Esophagus squamous epithelium (tissue), 5 donors: Measurements from ENCODE around the gene BUB3. TPM values are rescaled to one million over a fixed set of nuclear protein-coding genes. Genes with fewer than 3 reads are reported as not detected.
"Not testable (repeated sequence)": the region's sequence is repeated elsewhere in the genome, so short reads cannot be mapped to it uniquely, and the experiment has no call there.

ENCODE experiments used
- DNase-seq: peaks from one replicate; lab custom pipeline; 2025; lab: John Stamatoyannopoulos, UW
- H3K27ac ChIP-seq, 4 donors: fragments of 200-600 bp; sonication (generic); one replicate each; pipeline ENCODE4 v1.5.1; 2016 to 2019; ENCODE audit warnings: mild to moderate bottlenecking in 1 of 4
- H3K27me3 ChIP-seq, 4 donors: fragments of 200-600 bp; sonication (generic); 1 replicate in 3 of 4; 2 replicates in 1 of 4; pipeline versions ENCODE4 v1.5.1 to v1.6.0; 2017 to 2021; ENCODE audit warnings: antibody characterized with exemption in 1 of 4
- H3K36me3 ChIP-seq, 3 donors: fragments of 200-600 bp; sonication (generic); one replicate each; pipeline ENCODE4 v1.5.1; 2016 to 2019
- H3K4me1 ChIP-seq, 3 donors: fragments of 200-600 bp; sonication (generic); one replicate each; pipeline ENCODE4 v1.5.1; 2017 to 2019
- H3K4me3 ChIP-seq, 4 donors: fragments of 200-600 bp; sonication (generic); 1 replicate in 3 of 4; 2 replicates in 1 of 4; pipeline ENCODE4 v1.5.1; 2016 to 2019; ENCODE audit warnings: mild to moderate bottlenecking in 2 of 4, moderate library complexity in 1 of 4
- H3K9me3 ChIP-seq, 3 donors: fragments of 200-600 bp; sonication (generic); one replicate each; pipeline ENCODE4 v1.5.1; 2016 to 2019
- CTCF ChIP-seq, 6 experiments: fragments of 450-650 bp in 4 of 6; fragments of 200-600 bp in 2 of 6; sonication (generic) in 2 of 6; IDR thresholded peaks; one replicate each; pipeline ENCODE4 v1.5.1; 2016 to 2019; ENCODE audit warnings: antibody characterized with exemption in 6 of 6, mild to moderate bottlenecking in 4 of 6, moderate library complexity in 4 of 6
- POLR2A ChIP-seq, 4 donors: fragments of 450-650 bp; IDR thresholded peaks; one replicate each; pipeline ENCODE4 v1.6.1; 2017; ENCODE audit warnings: antibody characterized with exemption in 4 of 4, mild to moderate bottlenecking in 4 of 4, moderate library complexity in 3 of 4
- WGBS, 2 donors: methylation state at CpG; one replicate each; pipeline ENCODE4 v1.1.5; 2018; 5-methylcytosine and 5-hydroxymethylcytosine counted together
- intact Hi-C: fragments of 100-400 bp; cut with DNase I; formaldehyde crosslinking; loops from one replicate; pipeline ENCODE4 v1.15.0; 2022
- total RNA-seq, 4 donors: library from RNA; depleted of rRNA; stranded (reverse); fragments of >200 nt; gene quantifications; one replicate each; pipeline ENCODE4 v1.1.0, GENCODE V29; 2016
- donor health status: DM: yes; HTN: yes; CAD: no.

Gene BUB3
- total RNA-seq, 4 donors from 2014 or later = 84.3 to 121 (median 100) TPM

GRCh38 chr10:123160311-123160980, 6.2 kb downstream of the BUB3 start:
- Histone ChIP-seq H3K27me3 (no peaks in the 10 kb centered on the region), H3K4me3 (no peak overlapping the region), H3K9me3 (no peaks in the 10 kb centered on the region), H3K4me1 (peaks cover 3 to 40% (median 4%) of the 10 kb centered on the region in 3 donors), H3K27ac (no peak overlapping the region), H3K36me3 (peaks cover 0 to 93% (median 21%) of the 10 kb centered on the region in 3 donors)
- intact Hi-C loops = no loop called here
- TF ChIP-seq CTCF (IDR thresholded peaks at IDR 0.05) (no peak), POLR2A (IDR thresholded peaks at IDR 0.05) (no peak)
- 86 to 88% methylated on average over 11 of the region's 11 CpGs for WGBS, 2 donors
- no peak for DNase-seq

- no peak for TF ChIP-seq POLR2A (IDR thresholded peaks at IDR 0.05)
- TF ChIP-seq CTCF (IDR thresholded peaks at IDR 0.05) = no peak
- intact Hi-C loops = no loop called here
- peaks cover 0 to 5% (median 0%) of the 10 kb centered on the region in 3 donors for H3K4me1 ChIP-seq
- H3K27me3 ChIP-seq = no peaks in the 10 kb centered on the region
- DNase-seq = no peak
- no peak overlapping the region for H3K27ac ChIP-seq
- no peaks in the 10 kb centered on the region for H3K9me3 ChIP-seq
- H3K36me3 ChIP-seq = peaks cover 0 to 95% (median 21%) of the 10 kb centered on the region in 3 donors
- no peak overlapping the region for H3K4me3 ChIP-seq
- 97 to 98% methylated on average over 2 of the region's 2 CpGs for WGBS, 2 donors
These were observed 10.1 kb downstream of the BUB3 start for GRCh38 chr10:123164319-123164718.

GRCh38 chr10:123165445-123166072, 11.4 kb downstream of the BUB3 start:
- DNase-seq = no peak
- Histone ChIP-seq H3K27me3 (no peaks in the 10 kb centered on the region), H3K4me1 (no peaks in the 10 kb centered on the region), H3K27ac (no peak overlapping the region), H3K4me3 (no peak overlapping the region), H3K9me3 (no peaks in the 10 kb centered on the region), H3K36me3 (peaks cover 0 to 93% (median 21%) of the 10 kb centered on the region in 3 donors)
- TF ChIP-seq CTCF (IDR thresholded peaks at IDR 0.05) (no peak), POLR2A (IDR thresholded peaks at IDR 0.05) (no peak)
- 79 to 91% methylated on average over 4 of the region's 4 CpGs for WGBS, 2 donors
- intact Hi-C loops = no loop called here

- WGBS, 2 donors = 83 to 94% methylated on average over 2 of the region's 2 CpGs
- TF ChIP-seq CTCF (IDR thresholded peaks at IDR 0.05) (no peak), POLR2A (IDR thresholded peaks at IDR 0.05) (no peak)
- Histone ChIP-seq H3K36me3 (peaks cover 0 to 90% (median 20%) of the 10 kb centered on the region in 3 donors), H3K9me3 (no peaks in the 10 kb centered on the region), H3K27me3 (no peaks in the 10 kb centered on the region), H3K4me1 (no peaks in the 10 kb centered on the region), H3K4me3 (no peak overlapping the region), H3K27ac (no peak overlapping the region)
- no peak for DNase-seq
- intact Hi-C loops = no loop called here
These were observed 12.4 kb downstream of the BUB3 start for GRCh38 chr10:123166618-123167017.

GRCh38 chr10:123170961-123171360, 16.8 kb downstream of the BUB3 start:
- intact Hi-C loops = no loop called here
- WGBS, 2 donors = 80 to 98% methylated on average over 4 of the region's 4 CpGs
- Histone ChIP-seq H3K4me3 (no peak overlapping the region), H3K36me3 (peaks cover 0 to 64% (median 0%) of the 10 kb centered on the region in 3 donors), H3K4me1 (no peaks in the 10 kb centered on the region), H3K9me3 (no peaks in the 10 kb centered on the region), H3K27ac (no peak overlapping the region), H3K27me3 (no peaks in the 10 kb centered on the region)
- no peak for DNase-seq
- TF ChIP-seq POLR2A (IDR thresholded peaks at IDR 0.05) = no peak
- no peak for TF ChIP-seq CTCF (IDR thresholded peaks at IDR 0.05)

GRCh38 chr10:123171616-123172015, 17.4 kb downstream of the BUB3 start:
- 90 to 95% methylated on average over 9 of the region's 10 CpGs for WGBS, 2 donors
- intact Hi-C loops = not testable (repeated sequence)

More at GRCh38 chr10:123171616-123172015, 17.4 kb downstream of the BUB3 start:
- H3K36me3 ChIP-seq = peaks cover 0 to 63% (median 0%) of the 10 kb centered on the region in 3 donors
- not testable (repeated sequence) for H3K4me3 ChIP-seq, H3K4me1 ChIP-seq, DNase-seq, H3K27me3 ChIP-seq, H3K9me3 ChIP-seq, H3K27ac ChIP-seq
